HCT116 (cell line): ENCODE measurements around the gene ATF7. TPM values are rescaled to one million over a fixed set of nuclear protein-coding genes. Genes with fewer than 3 reads are reported as not detected.
"Not testable (repeated sequence)": the region's sequence is repeated elsewhere in the genome, so short reads cannot be mapped to it uniquely, and the experiment has no call there.

Source experiments
- ATAC-seq: fragments of 200-7000 bp; cut with Tn5 transposase; 2 replicates; pipeline ENCODE4 v1.9.1; 2020; ENCODE audit warnings: mild to moderate bottlenecking, moderate library complexity
- BruUV-seq: library from RNA; stranded (reverse); fragments of 400-500 nt; replicated peaks from 2 replicates; lab custom pipeline; 2021; lab: Mats Ljungman, UMichigan
- CTCF ChIA-PET: fragments of 300-600 bp; sonication (Branson Sonifier 250); formaldehyde crosslinking; loops from one replicate; lab custom pipeline; 2021; ENCODE audit warnings: antibody characterized with exemption; lab: Charles Lee
- POLR2A ChIA-PET: fragments of 300-600, 350-600 bp; sonication (Branson Sonifier 250); formaldehyde crosslinking; loops from one replicate; lab custom pipeline; 2021; ENCODE audit warnings: antibody characterized with exemption; lab: Charles Lee
- RAD21 ChIA-PET, 2 experiments: fragments of 300-600 bp; sonication (Branson Sonifier 250); formaldehyde crosslinking; loops; one replicate each; lab custom pipeline; 2023; ENCODE audit warnings: low total read pairs in 2 of 2; ENCODE audit not compliant: uncharacterized antibody in 2 of 2, unreplicated experiment in 2 of 2, low non-redundant PET in 1 of 2; lab: Charles Lee
- DNase-seq: peaks from one replicate; pipeline ENCODE4 v3.0.0-alpha.2; 2010; ENCODE audit warnings: low read depth, low spot score
- H2AFZ ChIP-seq: fragments of 200-600 bp; shearing (Covaris generic), sonication (generic); 2 replicates; pipeline ENCODE4 v1.6.1; 2017; ENCODE audit warnings: low read depth, mixed run types, mixed read lengths, antibody characterized with exemption, low read length; ENCODE audit not compliant: poor library complexity, severe bottlenecking
- H3K27ac ChIP-seq: 2 replicates; pipeline ENCODE4 v1.5.1; 2012; ENCODE audit warnings: low read depth, low read length
- H3K27me3 ChIP-seq: fragments of 200-600 bp; sonication (generic); 2 replicates; pipeline ENCODE4 v1.6.1; 2016; ENCODE audit warnings: mixed run types, low read length, mixed read lengths; ENCODE audit not compliant: insufficient read depth
- H3K36me3 ChIP-seq, 2 experiments: fragments of 200-500 bp in 1 of 2; fragments of 200-600 bp in 1 of 2; sonication (Bioruptor generic) in 1 of 2; sonication (generic) in 1 of 2; 2 replicates each; pipeline versions ENCODE4 v1.5.1 to v1.6.1; 2014 to 2016; ENCODE audit warnings: low read length in 2 of 2, inconsistent platforms in 1 of 2, mixed read lengths in 1 of 2, mixed run types in 1 of 2; ENCODE audit not compliant: insufficient read depth in 2 of 2, control insufficient read depth in 1 of 2
- H3K4me1 ChIP-seq, 2 experiments: fragments of 200-600 bp in 1 of 2; sonication (generic) in 1 of 2; 2 replicates each; pipeline versions ENCODE4 v1.5.1 to v1.6.1; 2012 to 2017; ENCODE audit warnings: low read length in 2 of 2, inconsistent platforms in 1 of 2, mild to moderate bottlenecking in 1 of 2, mixed read lengths in 1 of 2, mixed run types in 1 of 2, moderate library complexity in 1 of 2; ENCODE audit not compliant: insufficient read depth in 2 of 2, control insufficient read depth in 1 of 2
- H3K4me2 ChIP-seq: fragments of 200-600 bp; sonication (generic); 2 replicates; pipeline ENCODE4 v1.6.1; 2017; ENCODE audit warnings: mixed run types, low read length, mixed read lengths
- H3K4me3 ChIP-seq, 2 experiments: fragments of 200-600 bp in 1 of 2; sonication (generic) in 1 of 2; replicated peaks in 1 of 2; 2 replicates each; pipeline ENCODE4 v1.5.1; 2011 to 2016; ENCODE audit warnings: low read length in 2 of 2, control low read depth in 1 of 2, low read depth in 1 of 2, mild to moderate bottlenecking in 1 of 2, mixed read lengths in 1 of 2, mixed run types in 1 of 2
- H3K79me2 ChIP-seq: fragments of 200-600 bp; sonication (generic); 2 replicates; pipeline ENCODE4 v1.6.1; 2017; ENCODE audit warnings: mild to moderate bottlenecking, mixed run types, low read length, moderate library complexity, mixed read lengths; ENCODE audit not compliant: insufficient read depth
- H3K9ac ChIP-seq: fragments of 200-600 bp; sonication (generic); 2 replicates; pipeline ENCODE4 v1.6.1; 2016; ENCODE audit warnings: low read length, mixed read lengths
- H3K9me2 ChIP-seq: fragments of 200-600 bp; sonication (generic), shearing (Covaris generic); 2 replicates; pipeline ENCODE4 v1.6.1; 2017; ENCODE audit warnings: mixed run types, mild to moderate bottlenecking, moderate library complexity; ENCODE audit not compliant: insufficient read depth
- H3K9me3 ChIP-seq, 2 experiments: fragments of 200-500 bp in 1 of 2; fragments of 200-600 bp in 1 of 2; sonication (Bioruptor generic) in 1 of 2; sonication (generic) in 1 of 2; 2 replicates each; pipeline ENCODE4 v1.6.1; 2014 to 2017; ENCODE audit warnings: low read length in 2 of 2, mixed read lengths in 2 of 2, inconsistent platforms in 1 of 2, low read depth in 1 of 2, mild to moderate bottlenecking in 1 of 2, mixed run types in 1 of 2, moderate library complexity in 1 of 2; ENCODE audit not compliant: control insufficient read depth in 1 of 2, insufficient read depth in 1 of 2
- H4K20me1 ChIP-seq: fragments of 200-600 bp; sonication (generic), shearing (Covaris generic); 2 replicates; pipeline ENCODE4 v1.6.1; 2017; ENCODE audit warnings: mixed run types, mild to moderate bottlenecking, moderate library complexity; ENCODE audit not compliant: insufficient read depth
- ATF3 ChIP-seq: IDR thresholded peaks from 2 replicates; pipeline ENCODE4 v1.6.1; 2012
- SRF ChIP-seq: IDR thresholded peaks from 2 replicates; pipeline ENCODE4 v1.6.1; 2012; ENCODE audit warnings: low read depth
- intact Hi-C: fragments of 100-400 bp; cut with micrococcal nuclease; formaldehyde crosslinking; loops from 2 replicates; pipeline ENCODE4 v1.10.0; 2022
- total RNA-seq: library from RNA; stranded (reverse); gene quantifications from one replicate; pipeline ENCODE4 v1.2.1, GENCODE V29; 2021; ENCODE audit not compliant: unreplicated experiment

ATF7 gene
- total RNA-seq, 1 experiment from 2014 or later = 24.0 TPM

- no peaks in the 10 kb centered on the region for H3K79me2 ChIP-seq
- BruUV-seq = no TSS peak
- no peak for DNase-seq
- H3K9me2 ChIP-seq = no peaks in the 10 kb centered on the region
- RAD21 ChIA-PET = no interaction called here
- H3K27me3 ChIP-seq = no peaks in the 10 kb centered on the region
- intact Hi-C loops = no loop called here
- H4K20me1 ChIP-seq = no peaks in the 10 kb centered on the region
- H3K9ac ChIP-seq = no peak overlapping the region
- CTCF ChIA-PET = interaction anchor here (1.5 kb wide), 1 partner anchor 196 kb away, joined by 3 read pairs; no protein-coding TSS in a partner anchor
- no peak overlapping the region for H3K4me2 ChIP-seq
- H2AFZ ChIP-seq = no peak overlapping the region
- peaks cover 2 to 6% of the 10 kb centered on the region in 2 experiments; a peak in 1 of 4 replicates for H3K36me3 ChIP-seq
- no peaks in the 10 kb centered on the region for H3K9me3 ChIP-seq
- no peak overlapping the region for H3K27ac ChIP-seq
- peaks cover under 1 to 1% of the 10 kb centered on the region in 2 experiments; a peak in 2 of 4 replicates for H3K4me1 ChIP-seq
- H3K4me3 ChIP-seq = no peak overlapping the region
- TF ChIP-seq ATF3 (no peak), SRF (no peak)
- POLR2A ChIA-PET = no interaction called here
- ATAC-seq = no peak
Observed at GRCh38 chr12:53550595-53550994, 75.6 kb downstream of the ATF7 start.

- ATAC-seq, RAD21 ChIA-PET, H3K9me3 ChIP-seq, POLR2A ChIA-PET, DNase-seq, H4K20me1 ChIP-seq, H3K27ac ChIP-seq, H3K27me3 ChIP-seq, BruUV-seq, H3K36me3 ChIP-seq, H2AFZ ChIP-seq, H3K4me3 ChIP-seq, H3K4me1 ChIP-seq, H3K4me2 ChIP-seq, H3K9ac ChIP-seq, H3K79me2 ChIP-seq, H3K9me2 ChIP-seq, intact Hi-C loops: not testable (repeated sequence)
- CTCF ChIA-PET = interaction anchor here (1.5 kb wide), 1 partner anchor 196 kb away, joined by 3 read pairs; no protein-coding TSS in a partner anchor
Observed at GRCh38 chr12:53550131-53550530, 76.1 kb downstream of the ATF7 start.

GRCh38 chr12:53548354-53548753 is 77.8 kb downstream of the ATF7 start:
- H3K27ac ChIP-seq, POLR2A ChIA-PET, H2AFZ ChIP-seq, H4K20me1 ChIP-seq, H3K79me2 ChIP-seq, H3K9me2 ChIP-seq, H3K9ac ChIP-seq, ATAC-seq, H3K4me3 ChIP-seq, H3K4me2 ChIP-seq, RAD21 ChIA-PET, BruUV-seq, intact Hi-C loops, H3K27me3 ChIP-seq, DNase-seq, H3K36me3 ChIP-seq, H3K9me3 ChIP-seq, CTCF ChIA-PET: not testable (repeated sequence)
- H3K4me1 ChIP-seq = peaks cover 12 to 14% of the 10 kb centered on the region in 2 experiments; a peak in 3 of 4 replicates
